Measurements from ENCODE around the gene BTG1. TPM values are rescaled to one million over a fixed set of nuclear protein-coding genes. Genes with fewer than 3 reads are reported as not detected.
A peak's percentile ranks its signal among the peaks of the same experiment; 100 is the strongest.
"Not testable (repeated sequence)": the region's sequence is repeated elsewhere in the genome, so short reads cannot be mapped to it uniquely, and the experiment has no call there.

Gene BTG1
- polyA plus RNA-seq, 4 donors, result 120 to 130 (median 125) TPM

- no peak for DNase-seq (ENCODE audit: low read depth in 4 of 4, low spot score in 3 of 4)
Measured at GRCh38 chr12:92151916-92152315, 6.3 kb upstream of the BTG1 start.

- no peak for DNase-seq (ENCODE audit: low read depth in 4 of 4, low spot score in 3 of 4)
Measured at GRCh38 chr12:92149563-92149962, 3.9 kb upstream of the BTG1 start.

GRCh38 chr12:92147491-92147890 is 1.8 kb upstream of the BTG1 start:
- DNase-seq (ENCODE audit: low read depth in 4 of 4, low spot score in 3 of 4), result peak in 1 of 4 donors; percentile 31

- DNase-seq (ENCODE audit: low read depth in 4 of 4, low spot score in 3 of 4), result peak in 1 of 4 donors; percentile 22
Measured at GRCh38 chr12:92146497-92147224, 1.0 kb upstream of the BTG1 start.

GRCh38 chr12:92145481-92145730 is 240 bp downstream of the BTG1 start:
- DNase-seq (ENCODE audit: low read depth in 4 of 4, low spot score in 3 of 4), result no peak

GRCh38 chr12:92144631-92145480 is 790 bp downstream of the BTG1 start:
- DNase-seq (ENCODE audit: low read depth in 4 of 4, low spot score in 3 of 4), result peak in 1 of 4 donors; percentile 62

- peak in 3 of 4 donors; percentile 65 to 72 (median 69) for DNase-seq (ENCODE audit: low read depth in 4 of 4, low spot score in 3 of 4)
Measured at GRCh38 chr12:92143686-92144630, 1.7 kb downstream of the BTG1 start.

GRCh38 chr12:92143258-92143657 is 2.4 kb downstream of the BTG1 start:
- no peak for DNase-seq (ENCODE audit: low read depth in 4 of 4, low spot score in 3 of 4)

- no peak for DNase-seq (ENCODE audit: low read depth in 4 of 4, low spot score in 3 of 4)
Measured at GRCh38 chr12:92142251-92142926, 3.3 kb downstream of the BTG1 start.

- DNase-seq (ENCODE audit: low read depth in 4 of 4, low spot score in 3 of 4), result no peak
Measured at GRCh38 chr12:92141591-92142121, 4.0 kb downstream of the BTG1 start.

- no peak for DNase-seq (ENCODE audit: low read depth in 4 of 4, low spot score in 3 of 4)
Measured at GRCh38 chr12:92140896-92141536, 4.6 kb downstream of the BTG1 start.

GRCh38 chr12:92140156-92140555 is 5.5 kb downstream of the BTG1 start:
- DNase-seq (ENCODE audit: low read depth in 4 of 4, low spot score in 3 of 4), result no peak

GRCh38 chr12:92139634-92140150 is 6.0 kb downstream of the BTG1 start:
- no peak for DNase-seq (ENCODE audit: low read depth in 4 of 4, low spot score in 3 of 4)

- DNase-seq (ENCODE audit: low read depth in 4 of 4, low spot score in 3 of 4), result no peak
Measured at GRCh38 chr12:92138626-92139025, 7.0 kb downstream of the BTG1 start.

GRCh38 chr12:92138144-92138543 is 7.5 kb downstream of the BTG1 start:
- no peak for DNase-seq (ENCODE audit: low read depth in 4 of 4, low spot score in 3 of 4)

- DNase-seq (ENCODE audit: low read depth in 4 of 4, low spot score in 3 of 4), result no peak
Measured at GRCh38 chr12:92136965-92137721, 8.5 kb downstream of the BTG1 start.

GRCh38 chr12:92136026-92136730 is 9.5 kb downstream of the BTG1 start:
- DNase-seq (ENCODE audit: low read depth in 4 of 4, low spot score in 3 of 4), result no peak

GRCh38 chr12:92135541-92135940 is 10.1 kb downstream of the BTG1 start:
- DNase-seq (ENCODE audit: low read depth in 4 of 4, low spot score in 3 of 4), result not testable (repeated sequence)
